ENCODE results near the gene COL15A1. TPM values are rescaled to one million over a fixed set of nuclear protein-coding genes. Genes with fewer than 3 reads are reported as not detected.

COL15A1 gene
- total RNA-seq, 1 donor from 2014 or later: 11.8 TPM

GRCh38 chr9:99058964-99059921 lies 115.5 kb downstream of the COL15A1 start:
- H3K27me3 ChIP-seq (ENCODE audit: control insufficient read depth, insufficient read depth, low read length): no peaks in the 10 kb centered on the region
- no peak for DNase-seq (ENCODE audit: low read depth)
- no peak for TF ChIP-seq CTCF (IDR thresholded peaks at IDR 0.05; ENCODE audit: insufficient read depth, low read length, poor library complexity, severe bottlenecking)
- H3K4me3 ChIP-seq (ENCODE audit: low read depth, low read length): no peak overlapping the region
- H3K36me3 ChIP-seq (ENCODE audit: control insufficient read depth, insufficient read depth, low read length): no peaks in the 10 kb centered on the region

- Histone ChIP-seq H3K27me3 (ENCODE audit: control insufficient read depth, insufficient read depth, low read length) (no peaks in the 10 kb centered on the region), H3K4me3 (ENCODE audit: low read depth, low read length) (no peak overlapping the region), H3K36me3 (ENCODE audit: control insufficient read depth, insufficient read depth, low read length) (no peaks in the 10 kb centered on the region)
- TF ChIP-seq CTCF (IDR thresholded peaks at IDR 0.05; ENCODE audit: insufficient read depth, low read length, poor library complexity, severe bottlenecking): no peak
- DNase-seq (ENCODE audit: low read depth): no peak
These were observed 116.9 kb downstream of the COL15A1 start for GRCh38 chr9:99060621-99061020.

- H3K4me3 ChIP-seq (ENCODE audit: low read depth, low read length): no peak overlapping the region
- no peak for DNase-seq (ENCODE audit: low read depth)
- H3K27me3 ChIP-seq (ENCODE audit: control insufficient read depth, insufficient read depth, low read length): no peaks in the 10 kb centered on the region
- no peaks in the 10 kb centered on the region for H3K36me3 ChIP-seq (ENCODE audit: control insufficient read depth, insufficient read depth, low read length)
- no peak for TF ChIP-seq CTCF (IDR thresholded peaks at IDR 0.05; ENCODE audit: insufficient read depth, low read length, poor library complexity, severe bottlenecking)
These were observed 118.8 kb downstream of the COL15A1 start for GRCh38 chr9:99062549-99062948.

- TF ChIP-seq CTCF (IDR thresholded peaks at IDR 0.05; ENCODE audit: insufficient read depth, low read length, poor library complexity, severe bottlenecking): no peak
- no peak for DNase-seq (ENCODE audit: low read depth)
These were observed 119.8 kb downstream of the COL15A1 start for GRCh38 chr9:99063522-99063921.

GRCh38 chr9:99066571-99066970 lies 122.9 kb downstream of the COL15A1 start:
- no peaks in the 10 kb centered on the region for H3K36me3 ChIP-seq (ENCODE audit: control insufficient read depth, insufficient read depth, low read length)
- TF ChIP-seq CTCF (IDR thresholded peaks at IDR 0.05; ENCODE audit: insufficient read depth, low read length, poor library complexity, severe bottlenecking): no peak

More at GRCh38 chr9:99063522-99063921, 119.8 kb downstream of the COL15A1 start:
- H3K4me3 ChIP-seq (ENCODE audit: low read depth, low read length): no peak overlapping the region
- H3K27me3 ChIP-seq (ENCODE audit: control insufficient read depth, insufficient read depth, low read length): no peaks in the 10 kb centered on the region
- H3K36me3 ChIP-seq (ENCODE audit: control insufficient read depth, insufficient read depth, low read length): no peaks in the 10 kb centered on the region

More at GRCh38 chr9:99066571-99066970, 122.9 kb downstream of the COL15A1 start:
- DNase-seq (ENCODE audit: low read depth): no peak
- Histone ChIP-seq H3K27me3 (ENCODE audit: control insufficient read depth, insufficient read depth, low read length) (no peaks in the 10 kb centered on the region), H3K4me3 (ENCODE audit: low read depth, low read length) (no peak overlapping the region)
